Activated CD8-positive, alpha-beta memory T cell treated with anti-CD3 and anti-CD28 coated beads for 1 hour (primary cell): Measurements from ENCODE around the gene NEDD4L.

ENCODE experiments used
- DNase-seq, 2 donors: peaks; one replicate each; pipeline ENCODE4 v3.0.0-alpha.2; 2020; ENCODE audit warnings: low read depth in 1 of 2; ENCODE audit errors: extremely low read depth in 1 of 2

NEDD4L gene

GRCh38 chr18:58204776-58205442 lies 160.9 kb downstream of the NEDD4L start:
- DNase-seq = no peak

- DNase-seq = no peak
These were observed 161.6 kb downstream of the NEDD4L start for GRCh38 chr18:58205443-58206160.

GRCh38 chr18:58207520-58208152 lies 163.6 kb downstream of the NEDD4L start:
- DNase-seq = no peak

DNA sequence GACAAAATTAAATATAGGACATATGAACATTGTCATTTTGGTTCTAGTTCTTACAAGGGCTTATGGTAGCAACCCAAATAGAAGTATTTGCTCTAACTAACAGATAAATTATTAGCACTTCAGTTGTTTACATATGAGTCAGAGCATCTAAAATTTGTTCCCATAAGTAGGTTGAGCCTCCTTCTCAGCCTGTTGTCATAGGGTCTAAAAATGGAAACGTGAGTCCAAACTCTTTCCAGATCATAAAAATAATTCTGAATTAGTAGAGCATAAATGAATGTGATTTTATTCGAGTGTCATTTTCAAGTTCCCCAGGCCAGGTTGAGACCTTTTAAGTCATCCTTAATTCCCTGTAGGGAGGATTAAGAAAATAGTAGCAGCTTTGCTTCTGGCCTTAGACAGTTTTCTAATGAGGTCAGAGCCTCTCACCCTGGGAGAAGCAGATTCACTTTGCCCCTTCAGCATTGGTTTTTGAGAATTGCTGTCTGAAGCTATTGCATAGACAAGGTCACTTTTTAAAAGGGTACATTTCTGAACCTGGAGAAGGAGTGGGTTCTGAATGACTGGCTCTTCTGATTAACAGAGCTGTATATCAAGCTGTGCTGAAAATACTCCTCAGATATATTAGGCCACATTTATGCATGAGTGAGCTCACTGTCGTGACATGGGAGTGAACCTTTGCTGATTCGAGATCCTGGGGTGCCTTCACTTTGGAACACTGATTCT lies 164.3 kb downstream of the NEDD4L start:
- DNase-seq = no peak

DNA sequence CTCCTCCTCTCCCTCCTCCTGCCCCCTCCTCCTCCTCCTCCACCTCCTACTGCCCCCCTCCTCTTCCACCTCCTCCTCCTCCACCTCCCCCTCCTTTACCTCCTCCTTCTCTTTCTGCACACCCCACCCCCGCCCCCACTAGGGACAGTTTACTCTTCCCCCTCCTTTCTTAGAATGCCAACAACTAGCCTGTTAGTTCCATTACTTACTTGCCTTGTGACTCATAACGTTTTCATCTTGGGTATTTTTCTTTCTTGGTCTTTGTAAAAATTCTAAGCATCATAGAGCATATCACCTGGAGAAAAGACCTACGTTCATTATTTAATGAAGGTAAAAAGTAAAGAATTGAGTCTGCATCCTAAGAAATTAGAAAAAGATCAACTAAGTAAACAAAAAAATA lies 165.3 kb downstream of the NEDD4L start:
- no peak for DNase-seq

DNA sequence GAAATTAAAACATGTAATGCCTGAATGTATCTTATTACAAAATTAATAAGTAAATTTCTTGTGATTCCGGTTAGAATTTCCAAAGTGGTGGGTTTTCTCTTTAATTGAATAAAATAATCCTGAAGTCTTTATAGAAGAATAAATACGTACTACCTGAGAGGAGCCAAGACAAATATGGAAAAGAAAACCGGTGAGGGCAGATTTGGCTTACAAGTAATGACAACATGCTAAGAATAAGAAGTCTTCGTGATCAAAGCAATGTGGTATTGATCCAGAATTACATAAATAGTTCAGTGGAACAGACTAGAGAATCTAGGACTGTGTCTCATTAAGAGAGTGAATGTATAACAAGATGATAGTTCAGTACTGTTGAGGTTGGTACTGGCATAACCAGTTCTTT lies 167.5 kb downstream of the NEDD4L start:
- no peak for DNase-seq

- DNase-seq = no peak
These were observed 168.2 kb downstream of the NEDD4L start for GRCh38 chr18:58212274-58212673.

DNA sequence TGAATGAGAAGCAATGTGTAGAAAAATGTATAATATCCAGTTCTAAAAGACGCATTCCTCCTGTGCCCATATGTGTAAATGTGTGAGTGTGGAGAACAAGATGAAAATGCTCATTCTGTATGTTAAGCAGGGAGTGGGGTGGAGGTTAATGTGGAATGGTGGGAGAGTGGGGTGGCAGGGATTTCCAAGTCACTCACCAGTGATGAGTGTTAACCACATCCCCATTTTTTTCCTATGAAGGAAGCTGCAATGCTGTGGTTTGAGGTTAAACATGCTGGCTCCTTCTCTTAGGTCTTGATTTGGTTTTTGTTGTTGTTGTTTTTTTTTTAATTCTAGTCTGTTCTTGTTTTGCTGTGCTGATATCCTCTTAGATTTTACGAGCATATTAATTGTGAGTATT lies 169.4 kb downstream of the NEDD4L start:
- DNase-seq = no peak

DNA sequence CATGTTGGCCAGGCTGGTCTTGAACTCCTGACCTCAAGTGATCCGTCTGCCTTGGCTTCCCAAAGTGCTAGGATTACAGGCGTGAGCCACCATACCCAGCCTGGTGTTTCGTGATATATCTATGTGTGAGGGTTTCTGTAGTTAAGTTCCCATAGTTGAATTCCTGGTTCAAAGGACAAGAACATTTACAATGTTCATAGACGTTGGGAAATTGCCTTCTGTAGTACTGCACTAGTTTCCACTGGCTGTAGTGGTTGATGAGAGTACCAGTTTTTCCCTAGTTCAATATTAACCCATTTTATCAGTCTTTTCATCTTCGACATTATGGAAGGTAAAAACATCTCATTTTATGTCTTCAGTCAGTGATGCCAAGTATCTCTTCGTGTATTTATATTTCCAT lies 171.0 kb downstream of the NEDD4L start:
- no peak for DNase-seq

- no peak for DNase-seq
These were observed 172.1 kb downstream of the NEDD4L start for GRCh38 chr18:58216071-58216481.

- DNase-seq = no peak
These were observed 173.0 kb downstream of the NEDD4L start for GRCh38 chr18:58217052-58217451.

GRCh38 chr18:58218117-58218516 lies 174.1 kb downstream of the NEDD4L start:
- DNase-seq = no peak

DNA sequence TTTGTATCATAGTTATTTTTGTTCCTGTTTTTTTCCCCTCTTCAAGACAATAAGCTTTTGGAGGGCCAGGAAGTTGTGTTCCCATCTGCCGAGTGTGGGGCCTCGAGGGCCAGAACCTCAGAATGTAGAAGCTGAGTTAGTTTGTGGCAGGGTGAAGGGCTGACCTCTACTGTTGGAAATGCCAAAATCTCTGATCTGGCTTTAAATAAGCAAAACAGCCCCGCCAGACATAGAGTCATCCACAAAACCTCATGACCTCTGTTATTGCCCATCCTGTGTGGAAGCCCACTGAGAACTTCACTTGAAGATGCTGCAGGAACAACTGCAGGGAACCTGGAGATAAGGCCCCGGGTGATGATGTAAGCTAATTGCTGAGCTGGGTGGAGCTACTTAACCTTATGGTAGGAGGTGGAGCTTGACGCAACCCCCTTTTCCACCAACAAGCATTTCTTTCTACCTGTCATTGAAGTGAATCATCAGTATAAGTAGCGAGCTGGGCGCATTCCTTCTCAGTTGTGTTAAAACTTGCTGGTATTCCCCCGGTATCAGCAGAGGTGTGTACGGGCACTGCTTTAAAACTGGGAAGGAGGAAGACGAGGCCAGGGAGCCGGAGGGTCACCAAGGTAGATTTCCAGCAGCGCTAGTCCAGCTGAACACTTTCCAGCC lies 177.2 kb downstream of the NEDD4L start:
- no peak for DNase-seq

- no peak for DNase-seq
These were observed 178.6 kb downstream of the NEDD4L start for GRCh38 chr18:58222432-58223125.

DNA sequence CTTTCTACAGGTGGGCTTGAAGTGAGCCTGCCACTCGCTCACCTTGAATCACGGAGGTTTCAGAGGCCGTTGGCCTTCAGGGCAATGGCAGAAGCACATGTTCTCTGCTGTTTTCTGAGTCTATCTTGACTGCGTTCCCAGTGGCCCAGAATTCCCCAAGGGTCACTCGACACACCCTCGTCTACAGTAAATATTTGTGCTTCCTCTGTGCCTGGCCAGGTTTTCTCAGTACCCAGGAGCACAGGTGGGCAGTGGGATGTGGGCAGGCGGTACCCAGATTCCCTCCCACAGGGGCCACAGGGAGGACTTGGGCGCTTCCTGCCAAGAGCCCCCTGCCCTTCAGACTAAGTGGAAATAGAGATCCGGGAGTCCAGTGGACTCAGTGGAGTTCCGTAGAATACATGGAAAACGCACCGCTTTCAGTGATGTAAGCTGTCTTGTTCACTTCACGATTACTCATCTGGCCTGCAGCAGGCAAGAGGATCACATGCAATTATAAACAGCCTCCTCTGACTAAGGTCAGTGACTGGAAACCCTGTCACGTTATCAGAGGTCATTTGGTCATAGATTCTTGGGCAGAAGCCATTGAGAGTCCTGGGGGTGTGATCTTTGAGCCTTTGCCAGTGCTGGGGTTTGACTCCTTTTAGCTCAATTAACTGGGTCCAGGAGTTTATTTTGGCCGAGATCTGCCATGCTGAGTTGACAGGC lies 179.8 kb downstream of the NEDD4L start:
- DNase-seq = no peak

DNA sequence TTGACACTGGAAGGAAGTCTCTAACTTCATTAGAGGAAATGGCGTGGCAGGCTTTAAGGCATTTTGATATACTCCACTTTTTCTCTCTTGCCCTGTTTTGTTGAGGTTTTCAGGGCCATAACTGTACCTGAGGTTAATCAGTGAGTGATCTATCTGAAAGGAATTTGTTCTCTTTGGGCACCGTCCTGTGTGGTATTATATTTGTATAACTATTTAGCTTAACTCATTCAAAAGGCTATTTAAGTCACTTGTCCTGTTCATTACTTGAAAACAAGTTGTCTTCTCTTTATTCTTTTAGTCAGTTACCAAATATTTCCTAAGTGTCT lies 180.4 kb downstream of the NEDD4L start:
- DNase-seq = no peak

GRCh38 chr18:58225101-58225500 lies 181.1 kb downstream of the NEDD4L start:
- no peak for DNase-seq

- DNase-seq = no peak
These were observed 182.4 kb downstream of the NEDD4L start for GRCh38 chr18:58226429-58226828.

DNA sequence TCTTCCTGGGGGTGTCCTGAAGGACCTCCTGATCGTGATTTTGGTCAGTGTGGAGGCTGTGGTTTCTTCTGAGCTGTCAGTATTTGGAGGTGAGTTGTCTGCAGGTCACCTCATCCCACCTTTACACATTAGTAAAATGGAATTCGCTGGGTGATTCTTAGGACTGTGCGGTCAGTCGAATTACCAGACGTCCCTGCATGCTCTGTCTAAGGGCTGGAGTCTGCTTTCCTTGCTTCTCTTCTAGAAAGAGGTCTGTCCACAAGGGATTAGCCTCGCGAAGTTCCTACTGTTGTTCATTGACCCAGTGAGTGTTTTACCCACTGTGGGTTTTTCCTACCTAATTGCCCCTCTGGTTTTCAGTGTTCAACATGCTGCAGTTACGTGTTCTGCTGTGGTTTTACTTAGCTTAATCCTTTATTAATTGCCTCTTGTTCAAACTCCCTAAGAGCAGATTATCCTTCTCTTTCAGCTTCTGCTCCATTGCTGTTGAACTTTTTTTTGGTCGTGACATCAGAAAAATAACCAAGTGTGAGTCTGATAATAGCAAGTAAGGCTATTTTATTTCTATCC lies 183.4 kb downstream of the NEDD4L start:
- DNase-seq = no peak

DNA sequence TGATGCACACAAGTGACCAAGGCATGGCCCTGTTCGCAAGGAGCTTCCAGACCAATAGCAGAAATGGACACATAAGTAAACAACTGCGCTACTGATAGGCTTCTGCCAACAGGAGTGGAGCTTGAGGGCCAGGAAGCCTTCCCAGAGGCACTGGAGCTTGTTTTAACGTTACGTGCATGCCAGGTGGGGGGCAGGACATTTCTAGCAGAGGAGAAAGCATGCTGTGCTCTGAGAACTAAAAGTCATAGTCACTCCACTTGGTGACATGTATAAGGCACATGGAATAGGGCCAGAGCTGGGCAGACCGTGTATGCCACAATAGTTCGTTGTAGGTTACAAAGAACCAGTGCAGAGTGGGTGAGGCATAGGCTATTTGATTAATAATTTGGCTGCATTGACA lies 184.2 kb downstream of the NEDD4L start:
- DNase-seq = no peak
